Cardiac fibroblast (primary cell): ENCODE data around the gene AKAP1.

Source experiments
- DNase-seq, 2 donors: peaks; one replicate each; pipeline versions ENCODE4 v3.0.0 to v3.0.0-alpha.2; 2010; ENCODE audit warnings: low read depth in 2 of 2
- H3K4me3 ChIP-seq, 2 donors: replicated peaks in 1 of 2; 1 replicate in 1 of 2; 2 replicates in 1 of 2; pipeline ENCODE4 v1.5.1; 2011; ENCODE audit warnings: low read depth in 2 of 2, low read length in 2 of 2, mild to moderate bottlenecking in 2 of 2, moderate library complexity in 1 of 2
- CTCF ChIP-seq: IDR thresholded peaks from one replicate; pipeline ENCODE4 v1.5.1; 2011; ENCODE audit warnings: low read depth, mild to moderate bottlenecking, low read length, inconsistent platforms

AKAP1 gene, protein sequence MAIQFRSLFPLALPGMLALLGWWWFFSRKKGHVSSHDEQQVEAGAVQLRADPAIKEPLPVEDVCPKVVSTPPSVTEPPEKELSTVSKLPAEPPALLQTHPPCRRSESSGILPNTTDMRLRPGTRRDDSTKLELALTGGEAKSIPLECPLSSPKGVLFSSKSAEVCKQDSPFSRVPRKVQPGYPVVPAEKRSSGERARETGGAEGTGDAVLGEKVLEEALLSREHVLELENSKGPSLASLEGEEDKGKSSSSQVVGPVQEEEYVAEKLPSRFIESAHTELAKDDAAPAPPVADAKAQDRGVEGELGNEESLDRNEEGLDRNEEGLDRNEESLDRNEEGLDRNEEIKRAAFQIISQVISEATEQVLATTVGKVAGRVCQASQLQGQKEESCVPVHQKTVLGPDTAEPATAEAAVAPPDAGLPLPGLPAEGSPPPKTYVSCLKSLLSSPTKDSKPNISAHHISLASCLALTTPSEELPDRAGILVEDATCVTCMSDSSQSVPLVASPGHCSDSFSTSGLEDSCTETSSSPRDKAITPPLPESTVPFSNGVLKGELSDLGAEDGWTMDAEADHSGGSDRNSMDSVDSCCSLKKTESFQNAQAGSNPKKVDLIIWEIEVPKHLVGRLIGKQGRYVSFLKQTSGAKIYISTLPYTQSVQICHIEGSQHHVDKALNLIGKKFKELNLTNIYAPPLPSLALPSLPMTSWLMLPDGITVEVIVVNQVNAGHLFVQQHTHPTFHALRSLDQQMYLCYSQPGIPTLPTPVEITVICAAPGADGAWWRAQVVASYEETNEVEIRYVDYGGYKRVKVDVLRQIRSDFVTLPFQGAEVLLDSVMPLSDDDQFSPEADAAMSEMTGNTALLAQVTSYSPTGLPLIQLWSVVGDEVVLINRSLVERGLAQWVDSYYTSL

DNA sequence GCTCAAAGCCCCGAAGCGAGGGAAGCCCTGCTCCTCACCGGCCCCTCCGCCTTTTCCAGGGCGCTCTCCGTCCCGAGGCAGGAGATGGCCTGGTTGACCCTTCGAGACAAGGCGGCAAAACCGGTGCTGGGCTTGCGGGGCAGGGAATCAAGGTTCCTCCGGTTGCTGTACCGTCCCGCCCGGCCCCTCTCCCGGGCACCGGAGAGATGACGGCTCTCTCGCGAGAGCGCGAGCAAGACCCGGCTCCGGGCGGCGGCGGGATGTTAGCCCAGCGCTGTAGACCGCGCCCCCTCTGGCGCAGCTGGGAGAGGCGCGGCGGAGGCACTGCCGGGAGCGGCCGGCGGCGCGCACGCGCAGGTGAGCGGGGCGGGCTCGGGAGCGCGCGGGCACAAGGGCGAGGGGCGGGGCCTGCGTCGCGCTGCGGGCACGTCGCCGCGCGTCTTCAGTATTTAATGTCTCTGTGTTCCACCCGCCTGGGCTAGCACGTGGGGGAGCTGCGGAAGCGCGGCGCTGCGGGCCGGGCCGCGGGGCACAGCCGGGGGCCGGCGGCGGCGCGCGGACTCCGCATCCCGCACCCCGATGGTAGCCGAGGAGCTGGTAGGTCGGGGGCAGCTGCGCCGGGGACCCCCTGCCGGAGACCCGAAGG lies at the start of gene AKAP1:
Gene AKAP1 (plus strand): TSS at position 445 of the 646 bp plus-strand sequence. CDS start 20,219 bp downstream, outside the sequence.
- H3K4me3 ChIP-seq = peak within 1 kb of the TSS; percentile 77 to 87
- peak; percentile 93 to 96 for DNase-seq
- TF ChIP-seq CTCF = no peak

GRCh38 chr17:57035971-57036481 lies 49.0 kb upstream of the AKAP1 start:
- DNase-seq = no peak
- no peak for TF ChIP-seq CTCF
- no peak overlapping the region for H3K4me3 ChIP-seq

DNA sequence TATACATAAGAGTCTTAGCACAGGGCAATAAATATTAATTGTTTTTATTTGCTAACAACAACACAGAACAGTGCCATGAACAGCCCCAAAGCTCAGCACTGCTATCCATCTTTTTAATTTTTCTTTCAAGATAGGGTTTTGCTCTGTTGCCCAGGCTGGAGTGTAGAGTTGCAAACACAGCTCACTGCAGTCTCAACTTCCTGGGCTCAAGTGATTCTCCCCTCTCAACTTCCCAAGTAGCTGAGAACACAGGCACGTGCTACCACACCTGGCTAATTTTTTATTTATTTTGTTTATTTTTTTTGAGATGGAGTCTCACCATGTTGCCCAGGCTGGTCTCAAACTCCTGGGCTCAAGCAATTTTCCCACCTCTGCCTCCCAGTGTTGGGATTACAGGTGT lies 47.6 kb upstream of the AKAP1 start:
- no peak for TF ChIP-seq CTCF
- H3K4me3 ChIP-seq = no peak overlapping the region
- no peak for DNase-seq

GRCh38 chr17:57038486-57038885 lies 46.6 kb upstream of the AKAP1 start:
- TF ChIP-seq CTCF = no peak
- DNase-seq = no peak
- no peak overlapping the region for H3K4me3 ChIP-seq

GRCh38 chr17:57040571-57040970 lies 44.5 kb upstream of the AKAP1 start:
- H3K4me3 ChIP-seq = no peak overlapping the region
- no peak for DNase-seq
- no peak for TF ChIP-seq CTCF

DNA sequence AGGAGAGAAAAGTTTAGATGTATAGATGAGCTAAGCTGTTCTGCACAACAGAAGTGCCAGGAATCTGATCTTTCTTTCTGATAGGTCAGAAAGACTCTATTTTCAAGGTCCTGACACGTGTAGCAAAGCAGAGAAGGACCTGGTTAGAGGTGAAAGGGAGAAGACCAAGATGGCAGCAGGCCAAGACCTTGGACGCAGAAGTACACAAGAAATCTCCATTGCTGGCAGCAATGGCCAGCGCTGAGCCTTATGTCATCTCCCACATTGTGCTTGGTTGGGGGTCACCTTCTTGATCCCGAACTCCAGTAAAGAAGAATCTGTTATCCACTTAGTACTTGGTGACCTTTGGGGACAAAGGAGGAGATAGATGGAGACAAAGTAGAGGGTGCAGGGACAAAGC lies 41.8 kb upstream of the AKAP1 start:
- H3K4me3 ChIP-seq = no peak overlapping the region
- DNase-seq = no peak
- TF ChIP-seq CTCF = no peak
